Middle frontal gyrus (tissue), 1 donor: ENCODE results near the gene NRL.

Experiments used
- DNase-seq: peaks from one replicate; pipeline ENCODE4 v3.0.0-alpha.2; 2015; ENCODE audit warnings: low spot score; ENCODE audit errors: extremely low spot score

Gene NRL

GRCh38 chr14:24114532-24115421 is at the start of gene NRL, which contains the start of gene DCAF11:
Gene NRL, minus strand, starts transcription at chr14:24114949. Its CDS starts 32,101 bp downstream, at chr14:24082848.
Gene DCAF11, plus strand, starts transcription at chr14:24114777. Its CDS starts 818 bp downstream, at chr14:24115595.
- peak; percentile 99 for DNase-seq

GRCh38 chr14:24162093-24162492 is 47.3 kb upstream of the NRL start:
- no peak for DNase-seq

- peak; percentile 93 for DNase-seq
Observed at GRCh38 chr14:24160850-24161804, 46.4 kb upstream of the NRL start, which contains the start of gene IRF9. Gene IRF9, plus strand, starts transcription at chr14:24161265. Its CDS starts 880 bp downstream, at chr14:24162145.

GRCh38 chr14:24160499-24160849 is 45.7 kb upstream of the NRL start:
- DNase-seq, result no peak

- no peak for DNase-seq
Observed at GRCh38 chr14:24159777-24160498, 45.2 kb upstream of the NRL start.

GRCh38 chr14:24157331-24157730 is 42.6 kb upstream of the NRL start:
- DNase-seq, result no peak

- no peak for DNase-seq
Observed at GRCh38 chr14:24156840-24157239, 42.1 kb upstream of the NRL start.

- DNase-seq, result no peak
Observed at GRCh38 chr14:24155100-24155499, 40.4 kb upstream of the NRL start.

- no peak for DNase-seq
Observed at GRCh38 chr14:24151404-24152080, 36.8 kb upstream of the NRL start.

GRCh38 chr14:24150993-24151392 is 36.2 kb upstream of the NRL start:
- DNase-seq, result no peak

- DNase-seq, result no peak
Observed at GRCh38 chr14:24150567-24150966, 35.8 kb upstream of the NRL start.

GRCh38 chr14:24150061-24150460 is 35.3 kb upstream of the NRL start:
- no peak for DNase-seq

- no peak for DNase-seq
Observed at GRCh38 chr14:24149302-24149969, 34.7 kb upstream of the NRL start.

- DNase-seq, result no peak
Observed at GRCh38 chr14:24147761-24148428, 33.1 kb upstream of the NRL start.

- DNase-seq, result peak; percentile 94
Observed at GRCh38 chr14:24146978-24147760, 32.4 kb upstream of the NRL start, which contains the start of gene RNF31. Gene RNF31, plus strand, starts transcription at chr14:24147498. Its CDS starts 201 bp downstream, at chr14:24147699.

- DNase-seq, result peak; percentile 25
Observed at GRCh38 chr14:24146453-24146977, 31.8 kb upstream of the NRL start, which contains the start of gene PSME2. Gene PSME2, minus strand, starts transcription at chr14:24146610. Its CDS starts 29 bp downstream, at chr14:24146581.

- no peak for DNase-seq
Observed at GRCh38 chr14:24145690-24146452, 31.1 kb upstream of the NRL start.
